ENCODE results near the gene PIH1D1. TPM values are rescaled to one million over a fixed set of nuclear protein-coding genes. Genes with fewer than 3 reads are reported as not detected.

Gene PIH1D1
- total RNA-seq, 2 donors from 2014 or later = 110 to 170 TPM

DNA sequence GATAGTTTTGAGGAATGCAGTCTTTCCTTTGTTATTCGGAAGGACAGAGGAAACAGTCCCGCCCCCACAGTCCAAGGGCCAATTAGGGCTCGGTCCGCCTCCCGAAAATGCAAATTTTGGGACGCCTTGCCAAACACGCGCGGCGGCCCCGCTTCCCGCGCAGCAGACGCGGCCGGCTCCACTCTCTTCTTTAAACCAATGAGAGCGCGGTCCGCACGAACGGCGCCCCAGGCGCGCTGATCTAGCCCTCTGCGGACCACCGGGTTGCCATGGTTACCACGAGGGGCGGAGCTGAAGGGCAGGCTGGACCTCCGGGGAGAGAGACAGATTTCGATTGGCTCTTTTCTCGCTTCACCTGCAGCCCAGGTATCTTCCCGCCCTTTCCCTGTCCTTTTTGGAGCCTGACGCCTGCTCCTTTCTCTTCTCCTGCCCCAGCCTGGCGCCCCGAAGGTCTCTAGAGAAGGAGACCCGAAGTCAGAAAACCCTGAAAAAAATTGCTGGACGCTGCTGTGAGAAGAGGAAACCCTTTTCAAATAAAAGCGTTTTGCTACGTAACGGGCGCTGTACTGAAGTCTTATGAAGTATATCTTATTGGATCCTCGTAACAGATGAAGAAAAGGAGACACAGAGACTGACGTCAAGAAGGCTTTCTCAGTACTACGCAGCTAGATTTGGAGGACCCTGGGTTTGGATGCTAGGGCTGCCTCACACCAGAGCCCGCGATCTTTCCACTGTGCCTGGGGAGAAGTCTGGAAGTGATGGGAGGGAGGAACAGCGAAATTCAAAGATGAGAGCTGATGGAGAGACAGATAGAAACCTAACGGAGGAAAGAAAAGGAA lies 30.4 kb downstream of the PIH1D1 start:
- Mint-ChIP-seq H3K27ac (no peak overlapping the region), H3K4me1 (ENCODE audit: low read depth in 2 of 2) (peaks cover 27 to 31% of the 10 kb centered on the region in 2 donors), H3K9me3 (no peaks in the 10 kb centered on the region), H3K27me3 (peaks cover 73 to 83% of the 10 kb centered on the region in 2 donors), H3K36me3 (peaks cover under 1% of the 10 kb centered on the region), H3K4me3 (peak overlapping the region; percentile 55)
- peak; percentile 69 for DNase-seq (ENCODE audit: low spot score)
- ATAC-seq = peak; percentile 49 to 74

DNA sequence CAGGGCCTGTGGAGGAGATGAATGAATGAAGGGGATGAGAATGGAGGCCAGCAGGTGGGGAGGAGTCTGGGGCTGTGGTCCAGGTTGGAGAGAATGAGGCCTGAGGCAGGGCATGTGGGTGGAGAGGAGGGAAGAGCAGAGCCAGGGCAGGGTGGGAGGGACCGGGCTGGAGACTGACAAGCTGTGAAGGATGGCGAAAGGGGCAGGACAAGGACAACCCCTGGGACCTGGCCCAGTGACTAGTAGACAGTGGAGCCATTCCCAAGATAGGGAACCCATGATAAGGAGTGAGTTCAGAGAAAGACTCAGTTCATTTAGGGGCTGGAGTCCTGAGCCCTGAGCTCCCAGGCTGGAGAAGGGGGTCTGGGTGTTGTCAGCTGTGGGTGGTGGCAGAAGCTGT lies 31.4 kb downstream of the PIH1D1 start:
- H3K36me3 Mint-ChIP-seq = no peaks in the 10 kb centered on the region
- DNase-seq (ENCODE audit: low spot score) = no peak
- H3K9me3 Mint-ChIP-seq = no peaks in the 10 kb centered on the region
- H3K27ac Mint-ChIP-seq = no peak overlapping the region
- no peak overlapping the region for H3K4me3 Mint-ChIP-seq
- H3K4me1 Mint-ChIP-seq (ENCODE audit: low read depth in 2 of 2) = peaks cover 25 to 28% of the 10 kb centered on the region in 2 donors
- no peak for ATAC-seq
- H3K27me3 Mint-ChIP-seq = peaks cover 66 to 73% of the 10 kb centered on the region in 2 donors

DNA sequence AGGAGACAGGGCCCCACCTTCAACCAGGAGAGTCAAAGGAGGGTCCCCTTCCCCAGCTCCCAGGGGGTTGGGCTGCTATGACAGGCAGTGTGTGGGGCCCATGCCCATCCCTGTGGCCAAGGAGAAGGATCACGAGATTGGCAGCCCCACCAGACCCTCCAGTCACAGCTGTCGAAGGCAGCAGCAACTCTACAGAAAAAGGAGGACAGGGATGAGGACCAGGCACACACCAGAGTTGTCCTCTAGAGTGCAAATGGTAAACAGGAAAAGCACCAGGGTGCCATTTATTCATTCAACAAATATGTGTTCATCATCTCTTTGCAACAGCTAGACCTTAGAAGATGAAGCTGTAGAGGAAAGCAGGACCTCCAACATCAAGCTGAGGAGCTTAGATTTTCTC lies 32.4 kb downstream of the PIH1D1 start:
- Mint-ChIP-seq H3K4me3 (no peak overlapping the region), H3K36me3 (no peaks in the 10 kb centered on the region), H3K27ac (no peak overlapping the region), H3K4me1 (ENCODE audit: low read depth in 2 of 2) (peaks cover 25 to 28% of the 10 kb centered on the region in 2 donors), H3K27me3 (peaks cover 60 to 65% of the 10 kb centered on the region in 2 donors), H3K9me3 (no peaks in the 10 kb centered on the region)
- DNase-seq (ENCODE audit: low spot score) (no peak), ATAC-seq (no peak)

DNA sequence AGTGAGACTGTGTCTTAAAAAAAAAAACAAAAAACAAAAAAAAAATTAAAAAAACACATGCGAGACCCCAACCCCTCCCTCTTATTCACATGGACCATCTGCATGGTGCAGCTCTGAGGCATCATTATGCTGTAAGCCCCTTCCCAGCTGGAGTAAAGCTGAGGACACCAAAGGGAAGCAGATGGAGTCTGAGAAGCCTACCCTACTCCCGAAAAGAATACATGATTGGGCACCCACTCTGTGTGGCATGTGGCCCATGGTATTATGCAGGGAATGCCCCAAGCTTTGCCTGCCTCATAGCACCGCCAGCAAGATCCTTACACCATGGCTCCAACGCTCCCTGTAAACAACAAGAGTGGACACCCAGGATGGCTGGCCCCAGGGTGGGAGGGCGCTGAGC lies 33.1 kb downstream of the PIH1D1 start:
- no peaks in the 10 kb centered on the region for H3K9me3 Mint-ChIP-seq
- no peaks in the 10 kb centered on the region for H3K36me3 Mint-ChIP-seq
- H3K27ac Mint-ChIP-seq = no peak overlapping the region
- H3K27me3 Mint-ChIP-seq = peaks cover 54 to 59% of the 10 kb centered on the region in 2 donors
- DNase-seq (ENCODE audit: low spot score) (no peak), ATAC-seq (no peak)
- no peak overlapping the region for H3K4me3 Mint-ChIP-seq
- peaks cover 19 to 22% of the 10 kb centered on the region in 2 donors for H3K4me1 Mint-ChIP-seq (ENCODE audit: low read depth in 2 of 2)

DNA sequence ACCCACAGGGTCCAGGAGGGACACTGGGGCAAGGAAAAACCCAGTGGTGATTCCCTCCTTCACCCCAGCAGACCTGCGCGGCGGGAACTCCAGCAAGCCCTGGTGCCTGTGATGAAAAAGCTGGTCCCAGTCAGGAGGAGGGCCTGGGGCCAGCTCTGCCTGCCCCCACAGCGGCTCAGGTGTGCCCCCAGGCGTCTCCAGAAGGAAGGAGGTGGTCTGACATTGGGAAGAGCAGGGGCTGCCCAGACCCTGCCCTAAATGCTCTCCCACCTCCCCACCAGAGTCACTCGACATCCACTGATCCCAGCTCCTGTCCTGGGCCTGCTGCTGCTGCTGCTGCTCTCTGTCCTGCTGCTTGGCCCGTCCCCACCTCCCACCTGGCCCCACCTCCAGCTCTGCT lies 34.5 kb downstream of the PIH1D1 start:
- H3K27me3 Mint-ChIP-seq = peaks cover 44 to 55% of the 10 kb centered on the region in 2 donors
- H3K27ac Mint-ChIP-seq = no peak overlapping the region
- H3K36me3 Mint-ChIP-seq = no peaks in the 10 kb centered on the region
- ATAC-seq (no peak), DNase-seq (ENCODE audit: low spot score) (no peak)
- H3K4me1 Mint-ChIP-seq (ENCODE audit: low read depth in 2 of 2) = peaks cover 10 to 12% of the 10 kb centered on the region in 2 donors
- H3K9me3 Mint-ChIP-seq = no peaks in the 10 kb centered on the region
- H3K4me3 Mint-ChIP-seq = no peak overlapping the region

DNA sequence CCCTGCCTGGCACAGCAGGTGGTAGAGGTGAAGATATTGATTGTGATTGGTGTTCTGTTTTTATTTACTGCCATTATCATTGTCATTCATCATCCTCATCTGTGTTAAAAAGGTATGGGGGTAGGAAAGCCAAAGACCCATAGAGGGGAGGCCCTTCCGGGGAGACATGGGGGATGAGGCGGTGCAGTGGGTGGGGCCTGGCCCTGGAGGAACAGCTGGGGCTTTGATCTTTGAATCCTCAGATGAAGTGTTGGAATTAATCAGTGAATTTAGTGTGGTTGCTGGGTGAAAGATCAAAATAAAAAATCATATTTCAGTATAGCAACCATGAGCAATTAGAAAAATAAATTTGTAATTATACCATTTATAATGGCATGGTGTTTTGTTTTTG lies 35.8 kb downstream of the PIH1D1 start:
- Mint-ChIP-seq H3K4me3 (no peak overlapping the region), H3K36me3 (no peaks in the 10 kb centered on the region), H3K4me1 (ENCODE audit: low read depth in 2 of 2) (peaks cover 0 to 4% of the 10 kb centered on the region in 2 donors), H3K27ac (no peak overlapping the region), H3K9me3 (no peaks in the 10 kb centered on the region), H3K27me3 (peaks cover 32 to 44% of the 10 kb centered on the region in 2 donors)
- no peak for DNase-seq (ENCODE audit: low spot score)
- no peak for ATAC-seq

DNA sequence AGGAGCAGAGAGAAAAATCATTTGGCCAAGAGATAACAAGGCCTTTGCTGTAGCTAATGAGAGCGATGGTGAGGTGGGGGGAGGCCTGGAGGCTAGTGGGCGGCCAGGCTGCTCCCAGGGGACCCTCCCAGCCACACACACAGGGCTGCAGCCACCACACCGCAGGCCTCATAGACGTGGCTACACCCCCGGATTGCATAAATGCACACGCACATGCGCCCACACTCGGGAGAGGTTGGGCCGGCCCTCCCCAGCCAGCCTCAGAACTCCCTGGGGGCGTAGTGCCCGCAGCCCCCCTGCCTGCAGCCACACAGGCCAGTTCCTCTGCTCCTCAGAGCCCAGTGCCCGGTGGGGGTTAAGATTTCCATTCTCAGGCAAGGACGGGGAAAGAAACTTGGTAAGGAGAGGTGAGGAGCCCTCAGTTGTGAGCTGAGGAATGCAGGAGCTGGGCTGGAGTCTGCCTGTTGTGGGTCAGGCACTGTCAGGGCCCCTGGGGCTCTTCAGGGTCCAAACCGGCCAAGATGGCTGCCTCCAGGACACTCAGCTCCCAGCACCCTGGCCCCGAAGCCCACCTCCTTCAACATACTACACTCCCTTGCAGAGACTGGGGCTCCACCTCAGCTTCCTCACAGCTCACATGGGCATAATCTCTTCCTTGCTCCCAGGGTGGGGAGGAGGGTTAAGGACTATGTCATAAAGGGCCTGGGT lies 36.4 kb downstream of the PIH1D1 start:
- Mint-ChIP-seq H3K36me3 (no peaks in the 10 kb centered on the region), H3K4me3 (no peak overlapping the region), H3K9me3 (no peaks in the 10 kb centered on the region), H3K27me3 (peaks cover 27 to 38% of the 10 kb centered on the region in 2 donors), H3K4me1 (ENCODE audit: low read depth in 2 of 2) (peaks cover 0 to 4% of the 10 kb centered on the region in 2 donors), H3K27ac (no peak overlapping the region)
- no peak for ATAC-seq
- DNase-seq (ENCODE audit: low spot score) = no peak

DNA sequence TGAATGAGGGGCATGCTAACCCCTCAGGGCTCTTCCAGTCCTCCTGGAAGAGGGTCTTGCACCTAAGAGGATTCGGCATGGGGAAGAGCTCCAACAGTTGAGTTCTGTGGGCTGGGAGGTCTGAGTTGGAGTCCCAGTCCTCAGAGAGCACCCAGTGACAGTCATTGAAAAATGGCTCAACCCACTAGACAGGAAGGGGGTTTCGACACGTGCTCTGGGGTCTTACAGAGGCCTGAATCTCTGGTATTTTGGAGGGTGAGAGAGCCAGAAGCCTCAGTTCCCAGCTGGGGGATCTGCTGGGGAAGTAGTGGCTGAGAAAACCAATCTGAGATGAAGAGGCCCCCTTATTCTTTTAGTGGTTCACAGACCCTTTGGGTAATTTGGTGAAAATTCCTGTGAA lies 37.4 kb downstream of the PIH1D1 start:
- H3K27ac Mint-ChIP-seq = no peak overlapping the region
- peaks cover 7 to 8% of the 10 kb centered on the region in 2 donors for H3K4me1 Mint-ChIP-seq (ENCODE audit: low read depth in 2 of 2)
- no peaks in the 10 kb centered on the region for H3K36me3 Mint-ChIP-seq
- no peak for ATAC-seq
- DNase-seq (ENCODE audit: low spot score) = no peak
- H3K9me3 Mint-ChIP-seq = no peaks in the 10 kb centered on the region
- no peak overlapping the region for H3K4me3 Mint-ChIP-seq
- H3K27me3 Mint-ChIP-seq = peaks cover 17 to 28% of the 10 kb centered on the region in 2 donors

DNA sequence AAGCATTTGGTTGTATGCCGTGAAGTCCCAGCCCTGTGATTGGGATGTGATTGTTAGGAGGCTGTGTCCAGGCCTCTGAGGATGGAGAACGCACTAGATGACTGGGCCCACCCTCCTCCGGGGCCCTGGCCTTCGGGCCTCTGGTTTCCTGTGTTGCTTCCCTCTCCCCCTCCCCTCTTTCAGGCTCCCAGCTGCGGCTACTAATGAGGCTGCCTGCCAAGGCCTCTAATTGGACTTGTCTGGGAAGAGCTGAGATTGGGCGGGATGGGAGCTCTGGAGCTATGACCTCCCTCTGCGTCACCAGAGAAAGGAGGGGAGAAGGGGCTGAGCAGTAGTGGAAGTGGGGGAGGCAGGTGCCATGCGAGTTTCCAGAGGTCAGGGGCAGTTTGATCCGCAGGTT lies 38.3 kb downstream of the PIH1D1 start:
- no peak for DNase-seq (ENCODE audit: low spot score)
- peaks cover 8 to 21% of the 10 kb centered on the region in 2 donors for H3K27me3 Mint-ChIP-seq
- no peaks in the 10 kb centered on the region for H3K36me3 Mint-ChIP-seq
- no peak for ATAC-seq
- no peak overlapping the region for H3K4me3 Mint-ChIP-seq
- no peak overlapping the region for H3K27ac Mint-ChIP-seq
- H3K9me3 Mint-ChIP-seq = no peaks in the 10 kb centered on the region
- H3K4me1 Mint-ChIP-seq (ENCODE audit: low read depth in 2 of 2) = peaks cover 9 to 13% of the 10 kb centered on the region in 2 donors

DNA sequence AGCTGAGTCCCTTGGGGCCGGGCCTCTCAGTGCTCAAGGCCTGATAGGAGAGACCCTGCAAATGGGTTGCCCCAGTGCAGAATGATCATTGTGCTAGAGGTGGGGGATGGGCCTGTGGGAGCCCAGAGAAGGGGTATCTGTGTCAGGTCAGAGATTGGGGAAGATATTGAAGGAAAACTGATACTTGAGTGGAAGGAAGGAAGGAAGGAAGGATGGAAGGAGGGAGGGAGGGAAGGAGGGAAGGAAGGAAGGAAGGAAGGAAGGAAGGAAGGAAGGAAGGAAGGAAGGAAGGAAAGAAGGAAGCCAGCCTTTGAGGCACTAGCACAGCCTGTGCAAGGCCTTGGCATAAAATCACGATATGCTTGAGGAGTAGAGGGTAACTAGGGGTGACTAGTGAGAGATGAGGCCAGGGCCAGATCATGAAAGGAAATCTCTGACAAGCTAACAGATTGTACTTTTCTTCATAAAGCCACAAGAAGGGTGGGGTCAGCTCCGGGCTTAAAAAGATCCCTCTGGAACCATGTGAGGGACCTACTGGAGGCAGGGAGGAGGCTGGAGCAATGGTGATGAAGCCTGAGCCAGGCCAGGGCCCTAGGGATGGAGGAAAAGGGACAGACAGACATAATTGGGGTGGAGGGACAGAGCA lies 39.8 kb downstream of the PIH1D1 start:
- Mint-ChIP-seq H3K27ac (no peak overlapping the region), H3K4me3 (no peak overlapping the region), H3K9me3 (no peaks in the 10 kb centered on the region), H3K27me3 (peaks cover 0 to 13% of the 10 kb centered on the region in 2 donors), H3K36me3 (no peaks in the 10 kb centered on the region), H3K4me1 (ENCODE audit: low read depth in 2 of 2) (peaks cover 9 to 13% of the 10 kb centered on the region in 2 donors)
- DNase-seq (ENCODE audit: low spot score) (no peak), ATAC-seq (no peak)

DNA sequence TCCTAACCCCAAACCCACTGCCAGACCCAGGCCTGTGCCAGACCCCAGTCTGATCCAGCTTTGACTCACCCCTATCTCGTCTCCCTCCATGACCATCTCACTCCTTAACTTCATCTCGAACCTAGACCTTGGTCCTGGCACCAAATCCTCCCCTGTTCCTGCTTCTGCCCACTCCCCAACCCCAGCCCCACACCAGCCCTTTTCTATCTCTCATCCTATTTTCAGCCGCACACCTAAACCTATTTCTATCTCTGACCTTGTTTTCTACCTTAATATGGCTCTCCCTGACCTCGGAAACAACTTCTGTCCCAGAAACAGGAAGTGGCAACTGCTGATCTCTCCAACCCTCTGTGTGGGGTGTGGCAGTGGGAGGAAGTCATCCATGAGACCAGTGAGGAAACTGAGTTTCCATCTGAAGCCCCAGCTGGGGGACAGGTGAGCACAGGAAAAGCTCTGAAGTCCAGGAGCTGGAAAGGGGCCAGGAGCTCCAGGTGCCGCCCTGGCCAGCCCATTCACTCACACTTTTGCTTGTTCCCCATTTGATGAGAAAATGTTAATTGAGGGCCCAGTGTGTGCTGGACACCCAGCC lies 42.1 kb downstream of the PIH1D1 start:
- H3K27me3 Mint-ChIP-seq = peaks cover 0 to 10% of the 10 kb centered on the region in 2 donors
- peak overlapping the region; percentile 40 for H3K4me3 Mint-ChIP-seq
- no peaks in the 10 kb centered on the region for H3K9me3 Mint-ChIP-seq
- peaks cover 9 to 13% of the 10 kb centered on the region in 2 donors for H3K4me1 Mint-ChIP-seq (ENCODE audit: low read depth in 2 of 2)
- H3K27ac Mint-ChIP-seq = peak overlapping the region; percentile 40 to 78
- DNase-seq (ENCODE audit: low spot score) (no peak), ATAC-seq (peak in 1 of 2 donors; percentile 43)
- H3K36me3 Mint-ChIP-seq = no peaks in the 10 kb centered on the region

DNA sequence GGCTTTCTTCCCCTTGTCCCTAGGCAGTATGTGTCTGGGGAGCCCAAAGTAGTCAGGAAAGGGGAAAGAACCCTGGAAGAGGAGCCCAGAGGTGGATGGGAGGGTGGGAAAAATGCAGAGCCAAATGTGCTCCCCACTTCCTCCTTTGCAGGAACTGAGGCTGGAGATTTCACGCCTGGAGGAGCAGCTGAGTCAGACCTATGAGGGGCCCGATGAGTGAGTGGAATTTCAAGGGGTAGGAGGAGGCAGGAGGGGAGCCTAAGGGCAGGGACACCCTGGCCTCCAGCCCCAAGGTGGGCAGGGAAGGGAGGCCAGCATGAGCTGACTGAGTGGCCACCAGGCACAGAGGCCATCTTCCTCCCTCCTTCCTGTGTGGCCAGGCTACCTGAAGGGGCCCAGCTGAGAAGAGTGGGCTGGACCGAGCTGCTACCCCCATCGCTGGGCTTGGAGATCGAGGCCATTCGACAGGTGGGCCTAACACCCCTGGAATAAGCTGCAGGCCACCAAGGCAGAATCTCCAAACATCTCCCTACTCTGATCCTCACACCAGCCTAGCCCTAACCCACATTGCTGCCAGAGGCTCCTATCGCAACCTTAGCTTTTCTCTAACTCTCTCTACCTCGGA lies 42.7 kb downstream of the PIH1D1 start:
- H3K9me3 Mint-ChIP-seq = no peaks in the 10 kb centered on the region
- peak overlapping the region; percentile 40 to 78 for H3K27ac Mint-ChIP-seq
- no peaks in the 10 kb centered on the region for H3K36me3 Mint-ChIP-seq
- peaks cover 9 to 13% of the 10 kb centered on the region in 2 donors for H3K4me1 Mint-ChIP-seq (ENCODE audit: low read depth in 2 of 2)
- peaks cover 0 to 10% of the 10 kb centered on the region in 2 donors for H3K27me3 Mint-ChIP-seq
- ATAC-seq = peak; percentile 19 to 25
- no peak for DNase-seq (ENCODE audit: low spot score)
- peak overlapping the region; percentile 40 for H3K4me3 Mint-ChIP-seq

DNA sequence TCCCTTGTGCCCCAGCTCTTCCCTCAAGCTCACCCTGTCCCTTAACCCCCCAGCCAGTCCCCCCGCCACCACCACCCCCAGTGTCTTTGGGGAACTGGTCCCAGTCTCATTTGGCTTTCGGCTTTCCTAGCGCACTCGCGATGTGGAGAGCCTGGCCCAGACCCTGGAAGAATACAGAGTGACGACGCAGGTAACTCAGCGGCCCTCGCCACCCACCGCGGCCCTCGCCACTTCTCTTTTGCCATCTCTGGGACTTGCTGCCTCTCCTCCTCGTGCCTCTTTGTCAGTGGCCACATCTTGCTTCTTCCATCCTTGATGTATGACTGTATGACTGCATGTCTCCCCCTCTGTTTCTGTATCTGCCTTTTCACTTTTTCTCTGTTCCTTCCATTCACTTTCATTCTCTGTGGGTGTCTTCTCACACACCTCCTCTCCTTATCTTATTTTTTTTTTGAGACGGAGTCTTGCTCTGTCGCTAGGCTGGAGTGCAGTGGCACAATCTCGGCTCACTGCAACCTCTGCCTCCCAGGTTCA lies 44.1 kb downstream of the PIH1D1 start:
- Mint-ChIP-seq H3K27me3 (peaks cover 0 to 6% of the 10 kb centered on the region in 2 donors), H3K4me3 (no peak overlapping the region), H3K9me3 (no peaks in the 10 kb centered on the region), H3K36me3 (no peaks in the 10 kb centered on the region), H3K4me1 (ENCODE audit: low read depth in 2 of 2) (peaks cover 9 to 13% of the 10 kb centered on the region in 2 donors), H3K27ac (no peak overlapping the region)
- DNase-seq (ENCODE audit: low spot score) (no peak), ATAC-seq (peak in 1 of 2 donors; percentile 40)

Measured in natural killer cell treated with Interleukin-12 subunit alpha and Interleukin-12 subunit beta and Interleukin-15 and Interleukin-18, amount 100 ng/mL, for 72 hours (primary cell).